ENCODE data around the gene KLHL29. TPM values are rescaled to one million over a fixed set of nuclear protein-coding genes. Genes with fewer than 3 reads are reported as not detected.

The KLHL29 gene
- total RNA-seq, 2 experiments from 2014 or later: 0.88 to 0.99 TPM

DNA sequence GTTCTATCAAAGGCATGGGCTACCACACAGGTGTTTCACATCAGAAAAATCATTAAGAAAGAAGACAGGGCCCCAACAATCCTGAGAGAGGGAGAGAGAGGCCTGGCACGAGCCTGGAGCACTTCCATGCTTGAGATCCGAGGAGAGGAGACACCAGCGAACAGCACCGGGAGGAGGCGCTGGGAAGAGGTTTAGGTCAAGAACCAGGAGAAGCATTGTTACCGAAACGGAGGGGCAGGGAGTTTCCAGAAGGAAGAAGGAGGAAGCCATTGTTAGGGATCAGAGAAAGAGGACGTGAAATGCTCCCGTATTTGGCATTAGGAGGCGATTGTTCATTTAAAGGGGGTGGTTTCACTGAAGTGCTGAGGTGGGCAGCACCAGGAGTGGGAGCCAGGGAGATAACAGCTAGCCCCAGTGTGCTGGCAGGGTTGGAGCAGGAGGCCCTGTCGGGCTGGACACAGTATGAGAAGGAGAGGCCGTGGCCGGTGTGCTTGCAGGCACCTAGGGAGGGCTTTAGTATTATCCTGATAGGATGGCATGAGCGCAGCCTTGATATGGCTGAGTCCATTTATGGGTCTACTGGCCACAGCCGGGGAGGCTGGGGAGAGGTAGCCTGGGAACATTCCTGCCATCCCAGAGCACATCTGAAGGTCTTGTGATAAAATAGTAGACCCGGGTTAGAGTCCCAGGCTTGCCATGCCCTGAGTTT, 244.9 kb downstream of the KLHL29 start:
- no peaks in the 10 kb centered on the region for H3K4me1 Mint-ChIP-seq (ENCODE audit: low read depth)
- CTCF ChIA-PET: no interaction called here
- intact Hi-C loops (cut with micrococcal nuclease): no loop called here

DNA sequence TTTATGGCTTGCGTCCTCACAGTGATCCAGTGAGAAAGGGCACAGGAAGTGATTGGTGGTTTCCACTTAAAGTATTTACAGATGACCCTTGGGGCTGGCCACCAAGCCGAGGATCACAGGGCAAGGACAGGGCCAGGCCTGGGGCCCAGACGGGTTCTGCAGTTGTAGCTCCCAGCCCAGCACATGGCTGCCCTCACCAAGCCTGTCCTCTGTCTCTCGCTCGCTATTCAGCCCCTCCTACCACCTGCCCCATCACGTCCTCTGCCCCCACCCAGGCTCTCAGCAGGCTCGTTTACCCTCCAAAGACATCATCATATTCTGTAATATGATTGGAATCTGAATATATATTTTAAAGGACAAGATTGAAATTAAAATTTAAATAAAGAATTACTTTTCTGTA, 246.0 kb downstream of the KLHL29 start:
- no peaks in the 10 kb centered on the region for H3K9me3 Mint-ChIP-seq
- POLR2A ChIA-PET: no interaction called here
- no peak overlapping the region for H3K4me3 Mint-ChIP-seq
- DNase-seq: no peak
- no peak overlapping the region for H3K27ac Mint-ChIP-seq
- no peaks in the 10 kb centered on the region for H3K4me1 Mint-ChIP-seq (ENCODE audit: low read depth)
- intact Hi-C loops (cut with micrococcal nuclease): no loop called here
- no peaks in the 10 kb centered on the region for H3K36me3 Mint-ChIP-seq
- H3K27me3 Mint-ChIP-seq: no peaks in the 10 kb centered on the region
- CTCF ChIA-PET: no interaction called here

More for the DNA sequence above, 244.9 kb downstream of the KLHL29 start:
- no peaks in the 10 kb centered on the region for H3K36me3 Mint-ChIP-seq
- no peaks in the 10 kb centered on the region for H3K27me3 Mint-ChIP-seq
- POLR2A ChIA-PET: no interaction called here
- H3K27ac Mint-ChIP-seq: no peak overlapping the region
- H3K4me3 Mint-ChIP-seq: no peak overlapping the region
- DNase-seq: no peak
- H3K9me3 Mint-ChIP-seq: no peaks in the 10 kb centered on the region

DNA sequence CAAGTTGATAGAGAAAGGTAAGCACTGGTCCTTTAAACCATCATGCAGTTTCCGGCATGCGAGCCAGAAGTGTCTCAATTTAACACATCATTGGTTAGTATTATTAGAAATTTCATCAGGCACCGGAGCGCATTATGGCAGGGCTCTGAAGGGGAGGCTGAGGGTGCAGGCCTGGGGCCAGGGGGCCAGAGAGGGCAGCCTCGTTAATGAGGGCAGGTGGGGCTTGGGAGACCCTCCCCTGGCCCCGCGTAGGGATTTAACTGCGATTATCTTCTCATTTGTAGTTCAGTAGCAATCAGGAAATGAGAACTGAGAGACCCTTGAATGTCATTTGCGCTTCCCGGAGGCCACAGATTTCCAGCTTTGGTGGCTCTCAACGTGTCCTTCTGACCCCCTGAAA, 246.4 kb downstream of the KLHL29 start:
- Mint-ChIP-seq H3K4me3 (no peak overlapping the region), H3K27me3 (no peaks in the 10 kb centered on the region), H3K9me3 (no peaks in the 10 kb centered on the region), H3K27ac (no peak overlapping the region), H3K4me1 (ENCODE audit: low read depth) (no peaks in the 10 kb centered on the region), H3K36me3 (no peaks in the 10 kb centered on the region)
- DNase-seq: no peak
- intact Hi-C loops (cut with micrococcal nuclease): no loop called here
- POLR2A ChIA-PET: no interaction called here
- CTCF ChIA-PET: no interaction called here

DNA sequence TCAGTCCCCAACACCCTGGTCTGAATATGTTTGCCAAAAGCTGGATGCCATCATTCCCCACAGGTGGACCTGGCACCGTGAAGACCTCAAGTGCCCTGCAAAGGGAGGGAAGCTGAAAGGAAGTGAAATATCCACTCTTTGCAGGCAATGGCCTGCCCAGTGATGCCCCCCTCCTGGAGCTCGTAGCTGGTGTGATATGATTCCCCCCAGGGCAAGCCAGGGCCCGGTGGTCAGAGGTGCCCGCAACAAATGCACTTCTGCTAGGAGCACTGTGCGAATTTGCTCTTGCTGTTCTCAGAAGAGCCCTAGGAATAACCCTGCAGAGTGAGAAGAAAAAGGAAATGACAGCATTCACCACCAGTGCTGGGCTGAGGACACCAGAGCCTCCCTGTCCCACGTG, 247.4 kb downstream of the KLHL29 start:
- no peak overlapping the region for H3K27ac Mint-ChIP-seq
- H3K4me3 Mint-ChIP-seq: no peak overlapping the region
- no peaks in the 10 kb centered on the region for H3K9me3 Mint-ChIP-seq
- H3K36me3 Mint-ChIP-seq: no peaks in the 10 kb centered on the region
- POLR2A ChIA-PET: no interaction called here
- intact Hi-C loops (cut with micrococcal nuclease): no loop called here
- no peaks in the 10 kb centered on the region for H3K4me1 Mint-ChIP-seq (ENCODE audit: low read depth)
- no peaks in the 10 kb centered on the region for H3K27me3 Mint-ChIP-seq
- CTCF ChIA-PET: no interaction called here
- DNase-seq: no peak

DNA sequence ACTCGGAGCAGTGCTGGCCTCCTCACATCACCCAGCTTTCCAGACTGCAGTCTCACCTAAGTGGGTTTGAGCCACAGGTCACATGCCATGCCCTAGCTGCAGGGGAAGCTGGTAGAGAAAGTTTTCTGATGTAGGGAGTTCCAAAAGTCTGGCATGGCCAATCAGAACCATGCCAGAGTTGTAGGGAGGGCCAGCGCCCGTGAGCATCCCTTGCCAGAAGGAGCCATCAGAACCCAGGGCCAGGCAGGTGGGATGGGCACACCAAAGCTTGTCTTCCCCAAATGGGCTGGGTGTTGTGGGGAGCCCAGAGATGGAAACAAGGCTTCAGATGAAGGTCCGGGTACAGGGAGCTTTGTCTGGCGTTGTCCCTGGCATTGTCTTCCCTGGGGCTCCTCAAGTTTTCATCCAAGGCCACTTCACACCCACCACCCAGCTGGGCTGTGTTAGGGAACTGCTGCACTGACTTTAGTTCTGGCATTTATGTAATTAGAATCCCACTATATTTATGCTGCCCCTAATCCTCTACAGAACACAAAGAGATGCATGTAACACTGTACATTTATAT, 247.9 kb downstream of the KLHL29 start:
- Mint-ChIP-seq H3K27ac (no peak overlapping the region), H3K4me3 (no peak overlapping the region), H3K27me3 (no peaks in the 10 kb centered on the region), H3K4me1 (ENCODE audit: low read depth) (no peaks in the 10 kb centered on the region), H3K36me3 (no peaks in the 10 kb centered on the region), H3K9me3 (no peaks in the 10 kb centered on the region)
- intact Hi-C loops (cut with micrococcal nuclease): no loop called here
- ChIA-PET CTCF (no interaction called here), POLR2A (no interaction called here)
- DNase-seq: no peak

DNA sequence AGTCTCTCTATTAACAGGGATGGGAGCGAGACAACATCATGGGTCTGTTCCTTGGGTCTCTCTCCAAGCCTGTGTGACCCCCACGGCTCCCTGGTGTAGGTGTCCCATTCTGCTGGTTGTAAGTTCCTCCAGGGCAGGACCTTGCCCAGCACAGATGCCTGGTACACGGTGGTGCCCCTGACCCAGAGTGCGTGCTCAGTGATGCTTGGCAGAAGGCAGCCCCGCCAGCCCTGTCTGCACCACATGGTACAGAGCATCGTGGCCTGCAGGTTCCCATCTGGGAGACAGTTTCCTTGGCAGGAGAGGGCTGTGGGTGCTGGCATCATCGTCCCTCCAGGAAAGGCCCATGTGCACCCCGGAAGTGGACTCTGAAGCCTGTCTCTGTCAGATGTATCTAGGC, 249.0 kb downstream of the KLHL29 start:
- no peak for DNase-seq
- intact Hi-C loops (cut with micrococcal nuclease): no loop called here
- CTCF ChIA-PET: no interaction called here
- Mint-ChIP-seq H3K4me1 (ENCODE audit: low read depth) (no peaks in the 10 kb centered on the region), H3K9me3 (no peaks in the 10 kb centered on the region), H3K27ac (no peak overlapping the region), H3K36me3 (no peaks in the 10 kb centered on the region), H3K4me3 (no peak overlapping the region), H3K27me3 (no peaks in the 10 kb centered on the region)
- POLR2A ChIA-PET: no interaction called here

DNA sequence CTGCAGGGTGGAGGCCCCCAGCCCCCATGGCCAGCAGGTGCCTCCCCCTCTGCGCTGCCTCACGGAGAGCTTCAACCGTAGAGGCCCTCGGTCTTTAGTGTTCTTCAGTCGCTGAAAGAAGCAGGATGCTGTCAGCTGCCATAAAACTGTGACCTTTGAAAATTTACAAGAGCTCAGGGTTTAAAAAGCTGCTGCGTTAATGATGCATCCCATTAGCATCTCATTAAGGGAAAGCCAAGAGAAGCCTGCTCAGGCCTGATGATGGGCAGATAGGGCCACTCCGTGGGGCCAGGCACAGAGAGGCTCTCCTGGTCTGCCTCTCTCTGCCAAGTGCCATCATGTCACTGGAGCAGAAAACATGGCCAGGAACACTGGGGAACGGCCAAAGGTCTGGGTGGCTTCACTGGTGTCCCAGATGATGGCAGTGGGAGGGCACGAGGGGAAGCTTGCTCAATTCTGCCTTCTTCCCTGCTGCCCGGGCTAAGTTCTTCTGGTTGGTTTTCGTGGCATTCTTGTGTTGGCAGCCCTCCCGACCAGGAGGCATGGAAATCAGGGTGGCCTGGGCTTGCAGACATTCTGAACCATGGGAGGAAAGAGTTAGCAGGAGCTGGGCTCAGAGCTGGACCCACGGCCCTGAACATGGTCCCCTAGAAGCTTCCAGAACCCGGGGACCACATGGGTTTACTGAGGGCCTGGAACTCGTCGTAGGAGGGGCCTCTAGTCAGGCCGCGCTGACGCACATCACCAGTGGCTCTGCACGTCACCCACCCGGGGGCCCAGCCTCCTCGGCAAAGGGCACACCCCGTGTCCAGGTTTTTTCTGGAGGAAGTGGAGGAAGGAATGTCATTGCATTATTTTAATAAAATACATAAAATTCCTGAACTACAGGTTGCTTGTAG, 250.7 kb downstream of the KLHL29 start:
- H3K27ac Mint-ChIP-seq: no peak overlapping the region
- peaks cover 4% of the 10 kb centered on the region for H3K4me1 Mint-ChIP-seq (ENCODE audit: low read depth)
- H3K36me3 Mint-ChIP-seq: no peaks in the 10 kb centered on the region
- no peaks in the 10 kb centered on the region for H3K27me3 Mint-ChIP-seq
- H3K4me3 Mint-ChIP-seq: no peak overlapping the region
- intact Hi-C loops (cut with micrococcal nuclease): no loop called here
- H3K9me3 Mint-ChIP-seq: no peaks in the 10 kb centered on the region
- POLR2A ChIA-PET: no interaction called here
- no peak for DNase-seq
- CTCF ChIA-PET: interaction anchor here (2.1 kb wide), 1 partner anchor 11 kb away, joined by 8 read pairs; no protein-coding TSS in a partner anchor

DNA sequence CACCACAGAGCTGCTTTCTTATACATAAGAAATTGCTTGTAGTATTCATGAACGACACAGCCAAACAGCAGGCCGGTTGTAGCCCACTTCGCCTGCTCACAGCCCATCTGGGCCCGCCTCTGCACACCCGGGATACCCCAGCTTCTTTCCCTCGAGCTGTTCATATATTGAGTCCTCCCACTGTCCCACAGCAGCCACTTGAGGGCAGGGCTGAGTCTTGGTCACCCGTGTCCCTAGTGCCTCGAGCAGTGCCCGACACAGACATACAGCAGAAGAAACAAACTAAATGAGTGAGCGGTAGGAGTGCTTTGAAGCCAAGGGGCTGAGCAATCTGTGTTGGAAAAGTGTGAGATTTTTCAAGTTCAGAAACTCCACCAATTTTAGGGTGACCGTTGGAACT, 251.4 kb downstream of the KLHL29 start:
- H3K4me3 Mint-ChIP-seq: no peak overlapping the region
- H3K27ac Mint-ChIP-seq: no peak overlapping the region
- ChIA-PET POLR2A (no interaction called here), CTCF (interaction anchor here (2.1 kb wide), 1 partner anchor 12 kb away, joined by 8 read pairs; no protein-coding TSS in a partner anchor)
- no peaks in the 10 kb centered on the region for H3K27me3 Mint-ChIP-seq
- no peaks in the 10 kb centered on the region for H3K36me3 Mint-ChIP-seq
- intact Hi-C loops (cut with micrococcal nuclease): no loop called here
- peak; percentile 13 for DNase-seq
- H3K4me1 Mint-ChIP-seq (ENCODE audit: low read depth): peaks cover 4% of the 10 kb centered on the region
- H3K9me3 Mint-ChIP-seq: no peaks in the 10 kb centered on the region

DNA sequence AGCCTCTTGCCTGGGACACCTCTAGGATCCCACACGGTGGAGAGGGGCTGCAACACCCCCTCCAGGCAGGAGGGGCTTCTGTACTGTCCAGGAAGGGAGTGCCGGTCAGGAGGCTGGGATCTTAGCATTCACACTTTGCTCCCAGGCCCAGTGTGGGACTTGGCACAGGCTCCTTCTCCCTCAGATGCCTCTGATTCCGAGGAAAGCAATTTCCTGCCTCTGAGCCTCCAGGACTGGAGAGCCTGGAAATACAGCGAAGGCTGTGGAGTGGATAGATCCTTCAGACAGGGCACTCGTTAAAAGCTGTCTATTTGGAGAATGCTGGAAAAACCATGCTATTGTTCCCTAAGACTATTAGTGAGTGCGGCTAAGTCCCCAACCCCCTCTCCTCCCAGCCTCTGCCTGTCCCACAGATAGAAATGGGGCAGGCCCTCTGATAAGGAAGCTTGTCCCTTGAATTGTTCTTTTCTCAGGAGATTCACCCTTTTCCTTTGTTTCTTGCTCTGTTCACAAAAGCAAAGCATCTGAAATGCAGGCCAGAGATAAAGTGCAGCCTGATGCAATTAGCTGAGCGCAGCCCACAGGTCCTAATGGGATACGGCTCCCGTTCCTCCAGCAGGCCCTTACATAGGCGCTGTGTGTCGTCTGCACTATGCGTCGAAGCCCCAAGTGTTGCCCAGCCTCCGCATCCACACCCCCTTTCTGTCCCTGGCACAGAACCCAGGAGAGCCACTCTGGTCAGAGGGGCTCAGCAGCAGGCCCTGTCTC, 252.2 kb downstream of the KLHL29 start:
- H3K9me3 Mint-ChIP-seq: no peaks in the 10 kb centered on the region
- H3K27ac Mint-ChIP-seq: no peak overlapping the region
- CTCF ChIA-PET: no interaction called here
- POLR2A ChIA-PET: no interaction called here
- no peak overlapping the region for H3K4me3 Mint-ChIP-seq
- no peaks in the 10 kb centered on the region for H3K27me3 Mint-ChIP-seq
- DNase-seq: no peak
- no peaks in the 10 kb centered on the region for H3K36me3 Mint-ChIP-seq
- H3K4me1 Mint-ChIP-seq (ENCODE audit: low read depth): peaks cover 4% of the 10 kb centered on the region
- intact Hi-C loops (cut with micrococcal nuclease): no loop called here

DNA sequence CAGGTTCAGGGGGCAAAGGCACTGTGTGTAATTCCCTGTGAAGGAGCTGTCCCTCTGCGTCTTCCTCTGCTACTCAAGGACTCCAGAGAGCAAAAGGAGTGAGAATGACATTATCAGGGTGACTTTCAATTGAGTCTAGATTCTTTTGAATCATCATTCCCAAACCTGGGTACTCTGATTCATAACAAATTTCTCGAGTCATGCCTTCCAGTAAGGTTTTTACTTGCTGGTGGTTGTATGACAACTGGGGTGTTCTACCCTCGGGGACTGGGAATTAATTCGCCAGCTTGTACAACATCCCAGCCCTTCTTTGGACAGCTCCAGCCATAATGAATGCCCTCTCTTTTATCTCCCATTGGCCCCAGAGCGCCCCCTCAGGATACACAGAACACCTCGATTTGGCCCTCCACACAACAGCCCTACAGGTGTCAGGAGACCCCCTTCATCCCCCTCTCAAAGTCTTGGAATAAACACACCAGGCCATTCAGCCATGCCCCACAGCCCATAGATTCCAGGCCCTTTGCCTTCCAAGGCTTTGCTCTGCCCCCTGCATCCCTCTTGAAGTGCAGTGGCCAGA, 254.5 kb downstream of the KLHL29 start:
- peaks cover 4% of the 10 kb centered on the region for H3K4me1 Mint-ChIP-seq (ENCODE audit: low read depth)
- POLR2A ChIA-PET: no interaction called here
- peaks cover 3% of the 10 kb centered on the region for H3K36me3 Mint-ChIP-seq
- peak; percentile 17 for DNase-seq
- no peak overlapping the region for H3K27ac Mint-ChIP-seq
- no peak overlapping the region for H3K4me3 Mint-ChIP-seq
- CTCF ChIA-PET: no interaction called here
- H3K9me3 Mint-ChIP-seq: no peaks in the 10 kb centered on the region
- intact Hi-C loops (cut with micrococcal nuclease): no loop called here
- no peaks in the 10 kb centered on the region for H3K27me3 Mint-ChIP-seq

DNA sequence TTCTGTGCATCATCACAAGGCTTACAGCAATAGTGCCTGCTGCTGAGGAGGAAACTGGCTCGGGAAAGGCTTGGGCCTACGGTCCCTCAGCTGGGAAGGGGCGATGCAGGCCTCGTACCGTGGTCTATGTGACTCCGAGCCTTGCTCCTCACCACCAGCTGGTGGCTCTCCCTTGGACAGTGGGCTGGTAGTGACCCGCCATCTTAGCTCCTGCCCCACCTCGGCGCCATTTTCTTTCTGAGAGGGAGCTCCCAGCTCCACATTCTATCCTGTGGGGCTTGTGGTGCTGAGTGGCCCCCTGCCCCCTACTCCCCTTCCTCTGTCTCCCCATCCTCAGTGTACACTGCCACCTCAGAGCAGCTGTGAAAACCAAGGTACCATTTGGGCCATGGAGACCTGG, 255.7 kb downstream of the KLHL29 start:
- intact Hi-C loops (cut with micrococcal nuclease): no loop called here
- DNase-seq: no peak
- Mint-ChIP-seq H3K4me1 (ENCODE audit: low read depth) (peaks cover 4% of the 10 kb centered on the region), H3K36me3 (peaks cover 3% of the 10 kb centered on the region), H3K27me3 (no peaks in the 10 kb centered on the region), H3K4me3 (no peak overlapping the region), H3K9me3 (no peaks in the 10 kb centered on the region), H3K27ac (no peak overlapping the region)
- CTCF ChIA-PET: no interaction called here
- POLR2A ChIA-PET: no interaction called here

DNA sequence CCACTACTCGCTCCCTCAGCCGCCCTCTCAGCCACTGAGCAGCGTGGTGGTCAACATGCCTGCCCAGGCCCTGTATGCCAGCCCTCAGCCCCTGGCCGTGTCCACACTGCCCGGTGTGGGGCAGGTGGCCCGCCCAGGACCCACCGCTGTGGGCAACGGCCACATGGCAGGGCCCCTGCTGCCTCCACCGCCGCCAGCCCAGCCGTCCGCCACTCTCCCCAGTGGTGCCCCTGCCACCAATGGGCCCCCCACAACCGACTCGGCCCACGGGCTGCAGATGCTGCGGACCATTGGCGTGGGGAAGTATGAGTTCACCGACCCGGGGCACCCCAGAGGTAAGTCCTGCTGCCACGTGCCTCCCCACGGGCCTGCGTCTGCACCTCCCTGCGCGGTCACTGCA, 257.5 kb downstream of the KLHL29 start:
- no peak overlapping the region for H3K4me3 Mint-ChIP-seq
- intact Hi-C loops (cut with micrococcal nuclease): no loop called here
- no peaks in the 10 kb centered on the region for H3K27me3 Mint-ChIP-seq
- no peaks in the 10 kb centered on the region for H3K9me3 Mint-ChIP-seq
- DNase-seq: no peak
- peaks cover 4% of the 10 kb centered on the region for H3K4me1 Mint-ChIP-seq (ENCODE audit: low read depth)
- ChIA-PET POLR2A (no interaction called here), CTCF (no interaction called here)
- peaks cover 3% of the 10 kb centered on the region for H3K36me3 Mint-ChIP-seq
- no peak overlapping the region for H3K27ac Mint-ChIP-seq

All from activated CD4-positive, alpha-beta memory T cell treated with anti-CD3 and anti-CD28 coated beads for 36 hours (primary cell).